HepG2 (cell line): ENCODE measurements around the gene CDC14B.

Source experiments
- CCAR2 ChIP-seq: fragments of 200-400 bp; formaldehyde crosslinking; optimal IDR thresholded peaks from 2 replicates; pipeline ENCODE3; 2018; ENCODE audit warnings: low read depth, mild to moderate bottlenecking, low read length, moderate library complexity
- CEBPB ChIP-seq: IDR thresholded peaks from 2 replicates; pipeline ENCODE4 v1.6.1; 2011; ENCODE audit warnings: low read depth, low read length, improper control_type of control experiment, borderline replicate concordance
- EP300 ChIP-seq, 3 experiments: sonication (generic) in 1 of 3; formaldehyde crosslinking in 1 of 3; IDR thresholded peaks; 2 replicates each; pipeline versions ENCODE4 v1.5.1 to v1.6.1; 2011 to 2020; ENCODE audit warnings: low read depth in 2 of 3, low read length in 2 of 3, borderline replicate concordance in 1 of 3, improper control_type of control experiment in 1 of 3, mild to moderate bottlenecking in 1 of 3, missing genetic modification reagents in 1 of 3, moderate library complexity in 1 of 3
- MTA1 ChIP-seq: sonication (generic); formaldehyde crosslinking; IDR thresholded peaks from 2 replicates; pipeline ENCODE4 v1.4.0; 2020; ENCODE audit warnings: missing genetic modification reagents, mild to moderate bottlenecking, borderline replicate concordance
- POLR2AphosphoS2 ChIP-seq: IDR thresholded peaks from 2 replicates; pipeline ENCODE4 v1.6.1; 2011; ENCODE audit warnings: low read depth, low read length, improper control_type of control experiment
- POLR2AphosphoS5 ChIP-seq: IDR thresholded peaks from 2 replicates; pipeline ENCODE4 v1.6.1; 2012; ENCODE audit warnings: low read depth, low read length
- USF2 ChIP-seq, 2 experiments: sonication (generic) in 1 of 2; formaldehyde crosslinking in 1 of 2; IDR thresholded peaks; 2 replicates each; pipeline versions ENCODE4 v1.5.1 to v1.6.1; 2011 to 2020; ENCODE audit warnings: borderline replicate concordance in 1 of 2, low read depth in 1 of 2, low read length in 1 of 2, mild to moderate bottlenecking in 1 of 2, missing genetic modification reagents in 1 of 2, moderate library complexity in 1 of 2
- ZNF207 ChIP-seq: fragments of 450-650 bp; IDR thresholded peaks from 2 replicates; pipeline ENCODE4 v1.6.1; 2016; ENCODE audit warnings: antibody characterized with exemption, borderline replicate concordance
- ZNF619 ChIP-seq: sonication (generic); formaldehyde crosslinking; IDR thresholded peaks from 2 replicates; pipeline ENCODE4 v1.4.0; 2020; ENCODE audit warnings: mild to moderate bottlenecking, missing genetic modification reagents
- TF ChIP-seq, protein P1 (sequence below): sonication (generic); formaldehyde crosslinking; IDR thresholded peaks from 2 replicates; pipeline ENCODE4 v1.5.0; 2020; ENCODE audit warnings: mild to moderate bottlenecking, missing genetic modification reagents, moderate library complexity
- TF ChIP-seq, protein P2 (sequence below): sonication (generic); formaldehyde crosslinking; IDR thresholded peaks from 2 replicates; pipeline ENCODE4 v1.5.0; 2020; ENCODE audit warnings: mild to moderate bottlenecking, missing genetic modification reagents

DNA sequence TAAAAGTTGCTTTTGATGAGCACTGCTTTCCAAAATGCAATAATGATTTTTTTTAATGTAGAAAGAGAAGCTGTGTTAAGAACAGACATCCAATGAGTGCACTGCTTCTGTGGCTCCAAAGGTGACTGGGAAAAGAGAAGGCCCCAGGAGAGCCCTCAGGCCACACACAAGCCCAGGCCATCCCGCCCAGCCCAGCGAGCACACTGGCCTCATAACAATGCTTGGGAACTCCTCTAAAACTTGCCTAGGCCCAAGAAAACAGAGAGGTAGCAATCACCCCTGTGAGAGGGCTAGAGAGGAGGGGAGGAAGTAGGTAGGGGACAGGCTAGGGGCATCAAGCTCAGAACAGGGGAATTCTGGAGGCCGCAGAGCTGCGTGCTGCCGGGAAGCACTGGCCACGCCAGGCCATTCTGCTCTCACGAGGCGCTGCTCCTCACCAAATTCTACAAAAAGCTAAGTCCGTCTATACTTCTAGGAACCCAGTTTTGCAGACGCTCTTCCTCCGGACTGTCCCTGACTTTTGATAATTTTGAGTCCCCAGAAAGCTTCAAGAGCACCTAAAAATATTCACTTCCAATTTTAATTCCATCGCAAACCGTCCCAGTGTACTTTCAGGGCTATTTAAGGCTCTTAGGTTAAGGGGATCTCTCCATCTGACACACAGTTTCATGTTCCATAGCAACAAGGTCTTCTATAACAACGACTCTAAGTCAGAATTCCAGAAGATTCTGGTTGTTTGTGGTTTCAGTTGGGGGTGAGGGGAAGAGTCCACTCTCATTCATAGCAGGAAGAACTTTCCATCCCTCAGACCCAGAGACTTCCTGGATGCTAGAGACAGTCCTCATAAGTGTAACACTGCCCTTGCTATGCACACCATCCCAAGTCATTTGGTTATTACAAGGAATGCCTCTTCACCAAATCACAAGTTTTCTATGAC, 118.7 kb downstream of the CDC14B start:
- TF ChIP-seq MTA1 (CRISPR knock-in tag) (no peak), POLR2AphosphoS5 (no peak), CEBPB (no peak), ZNF619 (CRISPR knock-in tag) (no peak), ZNF207 (no peak), POLR2AphosphoS2 (no peak), CCAR2 (no peak), USF2 (IDR thresholded peaks at IDR 0.05; ENCODE audit: low read depth, low read length) (no peak), USF2 (CRISPR knock-in tag; IDR thresholded peaks at IDR 0.05; ENCODE audit: borderline replicate concordance) (no peak), EP300 (IDR thresholded peaks at IDR 0.05; ENCODE audit: low read depth in 2 of 2, low read length in 2 of 2) (no peak), EP300 (CRISPR knock-in tag; IDR thresholded peaks at IDR 0.05; ENCODE audit: borderline replicate concordance) (no peak)
- TF ChIP-seq, protein P1, sequence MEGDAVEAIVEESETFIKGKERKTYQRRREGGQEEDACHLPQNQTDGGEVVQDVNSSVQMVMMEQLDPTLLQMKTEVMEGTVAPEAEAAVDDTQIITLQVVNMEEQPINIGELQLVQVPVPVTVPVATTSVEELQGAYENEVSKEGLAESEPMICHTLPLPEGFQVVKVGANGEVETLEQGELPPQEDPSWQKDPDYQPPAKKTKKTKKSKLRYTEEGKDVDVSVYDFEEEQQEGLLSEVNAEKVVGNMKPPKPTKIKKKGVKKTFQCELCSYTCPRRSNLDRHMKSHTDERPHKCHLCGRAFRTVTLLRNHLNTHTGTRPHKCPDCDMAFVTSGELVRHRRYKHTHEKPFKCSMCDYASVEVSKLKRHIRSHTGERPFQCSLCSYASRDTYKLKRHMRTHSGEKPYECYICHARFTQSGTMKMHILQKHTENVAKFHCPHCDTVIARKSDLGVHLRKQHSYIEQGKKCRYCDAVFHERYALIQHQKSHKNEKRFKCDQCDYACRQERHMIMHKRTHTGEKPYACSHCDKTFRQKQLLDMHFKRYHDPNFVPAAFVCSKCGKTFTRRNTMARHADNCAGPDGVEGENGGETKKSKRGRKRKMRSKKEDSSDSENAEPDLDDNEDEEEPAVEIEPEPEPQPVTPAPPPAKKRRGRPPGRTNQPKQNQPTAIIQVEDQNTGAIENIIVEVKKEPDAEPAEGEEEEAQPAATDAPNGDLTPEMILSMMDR: no peak
- TF ChIP-seq, protein P2, sequence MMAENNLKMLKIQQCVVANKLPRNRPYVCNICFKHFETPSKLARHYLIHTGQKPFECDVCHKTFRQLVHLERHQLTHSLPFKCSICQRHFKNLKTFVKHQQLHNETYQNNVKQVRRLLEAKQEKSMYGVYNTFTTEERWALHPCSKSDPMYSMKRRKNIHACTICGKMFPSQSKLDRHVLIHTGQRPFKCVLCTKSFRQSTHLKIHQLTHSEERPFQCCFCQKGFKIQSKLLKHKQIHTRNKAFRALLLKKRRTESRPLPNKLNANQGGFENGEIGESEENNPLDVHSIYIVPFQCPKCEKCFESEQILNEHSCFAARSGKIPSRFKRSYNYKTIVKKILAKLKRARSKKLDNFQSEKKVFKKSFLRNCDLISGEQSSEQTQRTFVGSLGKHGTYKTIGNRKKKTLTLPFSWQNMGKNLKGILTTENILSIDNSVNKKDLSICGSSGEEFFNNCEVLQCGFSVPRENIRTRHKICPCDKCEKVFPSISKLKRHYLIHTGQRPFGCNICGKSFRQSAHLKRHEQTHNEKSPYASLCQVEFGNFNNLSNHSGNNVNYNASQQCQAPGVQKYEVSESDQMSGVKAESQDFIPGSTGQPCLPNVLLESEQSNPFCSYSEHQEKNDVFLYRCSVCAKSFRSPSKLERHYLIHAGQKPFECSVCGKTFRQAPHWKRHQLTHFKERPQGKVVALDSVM (CRISPR knock-in tag): no peak
